Stimulated activated naive B cell treated with anti-CD40 and anti-IgM and Interleukin-4, amounts not matched to agents 10 μg/mL and 1 μg/mL and 100 μg/mL, for 72 hours (primary cell): Measurements from ENCODE around the gene ATP1B3.
"Not testable (repeated sequence)": the region's sequence is repeated elsewhere in the genome, so short reads cannot be mapped to it uniquely, and the experiment has no call there.

Experiments used
- ATAC-seq, 2 donors: fragments of 150-1000 bp; cut with Tn5 transposase; replicated peaks; 2 replicates each; pipeline ENCODE4 v1.10.0; 2021; ENCODE audit warnings: moderate library complexity in 1 of 2
- DNase-seq: peaks from one replicate; pipeline ENCODE4 v3.0.0; 2021
- H3K27ac Mint-ChIP-seq: one replicate; pipeline ENCODE4 v1.8.0; 2022; ENCODE audit warnings: mild to moderate bottlenecking, mixed read lengths
- H3K27me3 Mint-ChIP-seq, 2 donors: one replicate each; pipeline ENCODE4 v1.8.0; 2022; ENCODE audit warnings: mixed read lengths in 2 of 2
- H3K36me3 Mint-ChIP-seq, 2 donors: one replicate each; pipeline ENCODE4 v1.8.0; 2022; ENCODE audit warnings: mixed read lengths in 2 of 2, mild to moderate bottlenecking in 1 of 2
- H3K4me1 Mint-ChIP-seq, 2 donors: one replicate each; pipeline ENCODE4 v1.8.0; 2022; ENCODE audit warnings: mixed read lengths in 2 of 2, mild to moderate bottlenecking in 1 of 2
- H3K4me3 Mint-ChIP-seq, 2 donors: one replicate each; pipeline ENCODE4 v1.8.0; 2022; ENCODE audit warnings: mild to moderate bottlenecking in 2 of 2, mixed read lengths in 2 of 2, moderate library complexity in 1 of 2
- H3K9me3 Mint-ChIP-seq, 2 donors: one replicate each; pipeline ENCODE4 v1.8.0; 2022; ENCODE audit warnings: mixed read lengths in 2 of 2, mild to moderate bottlenecking in 1 of 2

ATP1B3 gene

GRCh38 chr3:141876381-141876890 is at the start of gene ATP1B3:
Gene ATP1B3, plus strand, starts transcription at chr3:141876643. Its CDS starts 159 bp downstream, at chr3:141876802.
- DNase-seq = peak; percentile 85
- H3K27ac Mint-ChIP-seq = peak within 1 kb of the TSS; percentile 98
- peak; percentile 81 to 82 for ATAC-seq
- peak within 1 kb of the TSS; percentile 89 to 96 for H3K4me3 Mint-ChIP-seq
- H3K27me3 Mint-ChIP-seq = no peaks in the 10 kb centered on the region
- H3K4me1 Mint-ChIP-seq = peaks cover 12 to 23% of the 10 kb centered on the region in 2 donors
- peaks cover 7 to 15% of the 10 kb centered on the region in 2 donors for H3K36me3 Mint-ChIP-seq
- H3K9me3 Mint-ChIP-seq = no peaks in the 10 kb centered on the region

- DNase-seq = no peak
- H3K27me3 Mint-ChIP-seq = peaks cover 4 to 8% of the 10 kb centered on the region in 2 donors
- H3K4me3 Mint-ChIP-seq = no peak overlapping the region
- H3K36me3 Mint-ChIP-seq = no peaks in the 10 kb centered on the region
- H3K4me1 Mint-ChIP-seq = no peaks in the 10 kb centered on the region
- H3K27ac Mint-ChIP-seq = no peak overlapping the region
- H3K9me3 Mint-ChIP-seq = no peaks in the 10 kb centered on the region
- ATAC-seq = no peak
Observed at GRCh38 chr3:141828487-141828886, 48.0 kb upstream of the ATP1B3 start.

- DNase-seq = no peak
Observed at GRCh38 chr3:141828890-141829289, 47.6 kb upstream of the ATP1B3 start.

GRCh38 chr3:141830508-141830907 is 45.9 kb upstream of the ATP1B3 start:
- Mint-ChIP-seq H3K4me3 (no peak overlapping the region), H3K27ac (no peak overlapping the region), H3K4me1 (no peaks in the 10 kb centered on the region), H3K36me3 (no peaks in the 10 kb centered on the region), H3K27me3 (peaks cover 4 to 8% of the 10 kb centered on the region in 2 donors), H3K9me3 (peaks cover 0 to 1% of the 10 kb centered on the region in 2 donors)
- DNase-seq (no peak), ATAC-seq (no peak)

More at GRCh38 chr3:141828890-141829289, 47.6 kb upstream of the ATP1B3 start:
- no peaks in the 10 kb centered on the region for H3K36me3 Mint-ChIP-seq
- H3K4me1 Mint-ChIP-seq = no peaks in the 10 kb centered on the region
- no peak for ATAC-seq
- no peak overlapping the region for H3K27ac Mint-ChIP-seq
- H3K9me3 Mint-ChIP-seq = no peaks in the 10 kb centered on the region
- peaks cover 4 to 8% of the 10 kb centered on the region in 2 donors for H3K27me3 Mint-ChIP-seq
- H3K4me3 Mint-ChIP-seq = no peak overlapping the region

- DNase-seq (no peak), ATAC-seq (no peak)
- no peak overlapping the region for H3K27ac Mint-ChIP-seq
- H3K9me3 Mint-ChIP-seq = peaks cover 0 to 1% of the 10 kb centered on the region in 2 donors
- no peak overlapping the region for H3K4me3 Mint-ChIP-seq
- peaks cover 0 to 3% of the 10 kb centered on the region in 2 donors for H3K27me3 Mint-ChIP-seq
- H3K36me3 Mint-ChIP-seq = no peaks in the 10 kb centered on the region
- no peaks in the 10 kb centered on the region for H3K4me1 Mint-ChIP-seq
Observed at GRCh38 chr3:141834292-141834691, 42.2 kb upstream of the ATP1B3 start.

- H3K27ac Mint-ChIP-seq = no peak overlapping the region
- DNase-seq (no peak), ATAC-seq (no peak)
- H3K9me3 Mint-ChIP-seq = peaks cover 0 to 1% of the 10 kb centered on the region in 2 donors
- no peak overlapping the region for H3K4me3 Mint-ChIP-seq
- H3K36me3 Mint-ChIP-seq = no peaks in the 10 kb centered on the region
- H3K4me1 Mint-ChIP-seq = no peaks in the 10 kb centered on the region
- peaks cover 0 to 3% of the 10 kb centered on the region in 2 donors for H3K27me3 Mint-ChIP-seq
Observed at GRCh38 chr3:141835557-141836229, 40.8 kb upstream of the ATP1B3 start.

GRCh38 chr3:141839389-141839788 is 37.1 kb upstream of the ATP1B3 start:
- Mint-ChIP-seq H3K27ac (no peak overlapping the region), H3K36me3 (no peaks in the 10 kb centered on the region), H3K27me3 (no peaks in the 10 kb centered on the region), H3K4me1 (peaks cover 0 to 6% of the 10 kb centered on the region in 2 donors), H3K9me3 (no peaks in the 10 kb centered on the region), H3K4me3 (no peak overlapping the region)
- ATAC-seq = no peak
- DNase-seq = no peak

GRCh38 chr3:141840737-141841544 is 35.5 kb upstream of the ATP1B3 start:
- DNase-seq = no peak

GRCh38 chr3:141844108-141844507 is 32.3 kb upstream of the ATP1B3 start:
- H3K36me3 Mint-ChIP-seq = no peaks in the 10 kb centered on the region
- ATAC-seq (no peak), DNase-seq (no peak)
- no peaks in the 10 kb centered on the region for H3K9me3 Mint-ChIP-seq
- peaks cover 0 to 6% of the 10 kb centered on the region in 2 donors for H3K4me1 Mint-ChIP-seq
- no peak overlapping the region for H3K27ac Mint-ChIP-seq
- H3K27me3 Mint-ChIP-seq = peaks cover 0 to 6% of the 10 kb centered on the region in 2 donors
- no peak overlapping the region for H3K4me3 Mint-ChIP-seq

More at GRCh38 chr3:141840737-141841544, 35.5 kb upstream of the ATP1B3 start:
- no peak overlapping the region for H3K27ac Mint-ChIP-seq
- H3K36me3 Mint-ChIP-seq = no peaks in the 10 kb centered on the region
- no peak overlapping the region for H3K4me3 Mint-ChIP-seq
- H3K9me3 Mint-ChIP-seq = no peaks in the 10 kb centered on the region
- ATAC-seq = no peak
- H3K4me1 Mint-ChIP-seq = peaks cover 0 to 6% of the 10 kb centered on the region in 2 donors
- H3K27me3 Mint-ChIP-seq = no peaks in the 10 kb centered on the region

GRCh38 chr3:141844812-141845211 is 31.6 kb upstream of the ATP1B3 start:
- Mint-ChIP-seq H3K4me3 (no peak overlapping the region), H3K27ac (no peak overlapping the region), H3K4me1 (peaks cover 3 to 6% of the 10 kb centered on the region in 2 donors), H3K27me3 (peaks cover 0 to 11% of the 10 kb centered on the region in 2 donors), H3K9me3 (no peaks in the 10 kb centered on the region), H3K36me3 (no peaks in the 10 kb centered on the region)
- DNase-seq (no peak), ATAC-seq (no peak)

GRCh38 chr3:141845407-141846049 is 30.9 kb upstream of the ATP1B3 start:
- Mint-ChIP-seq H3K4me3 (no peak overlapping the region), H3K36me3 (no peaks in the 10 kb centered on the region), H3K9me3 (no peaks in the 10 kb centered on the region), H3K27ac (no peak overlapping the region), H3K4me1 (peaks cover 3 to 6% of the 10 kb centered on the region in 2 donors), H3K27me3 (peaks cover 0 to 11% of the 10 kb centered on the region in 2 donors)
- DNase-seq (no peak), ATAC-seq (no peak)

- Mint-ChIP-seq H3K9me3 (no peaks in the 10 kb centered on the region), H3K36me3 (no peaks in the 10 kb centered on the region), H3K4me1 (peaks cover 3 to 4% of the 10 kb centered on the region in 2 donors), H3K27ac (no peak overlapping the region), H3K4me3 (no peak overlapping the region), H3K27me3 (peaks cover 0 to 11% of the 10 kb centered on the region in 2 donors)
- no peak for ATAC-seq
- no peak for DNase-seq
Observed at GRCh38 chr3:141846050-141846433, 30.4 kb upstream of the ATP1B3 start.

- ATAC-seq, H3K4me1 Mint-ChIP-seq, H3K4me3 Mint-ChIP-seq, H3K9me3 Mint-ChIP-seq, DNase-seq, H3K36me3 Mint-ChIP-seq, H3K27ac Mint-ChIP-seq: not testable (repeated sequence)
- H3K27me3 Mint-ChIP-seq = peaks cover 0 to 11% of the 10 kb centered on the region in 2 donors
Observed at GRCh38 chr3:141848159-141848748, 28.2 kb upstream of the ATP1B3 start.
